NCI-H69 (cell line): ENCODE measurements around the gene MUC22.
A peak's percentile ranks its signal among the peaks of the same experiment; 100 is the strongest.

Experiments used
- DNase-seq: peaks from one replicate; lab custom pipeline; 2025; lab: John Stamatoyannopoulos, UW

MUC22 gene

GRCh38 chr6:31079656-31080261 lies 69.5 kb downstream of the MUC22 start:
- peak; percentile 75 for DNase-seq

GRCh38 chr6:31081872-31082271 lies 71.6 kb downstream of the MUC22 start:
- DNase-seq = no peak

- DNase-seq = peak; percentile 86
Measured at GRCh38 chr6:31083742-31084354, 73.6 kb downstream of the MUC22 start.
